Placental epithelial cell (primary cell): Measurements from ENCODE around the gene NABP2. TPM values are rescaled to one million over a fixed set of nuclear protein-coding genes. Genes with fewer than 3 reads are reported as not detected.

Experiments
- total RNA-seq: library from RNA; depleted of rRNA; stranded (reverse); fragments of >200 nt; gene quantifications from 2 replicates; pipeline ENCODE4 v1.2.3, GENCODE V29; 2012

NABP2 gene
- total RNA-seq: 14.5 and 31.6 TPM in 2 replicates

GRCh38 chr12:56224102-56224701 is at the start of gene NABP2:
Gene NABP2 (plus strand): TSS chr12:56224342. CDS start chr12:56224857, 515 bp downstream.

GRCh38 chr12:56189099-56189917 is 34.8 kb upstream of the NABP2 start, which contains the start of gene SMARCC2:
Gene SMARCC2 (minus strand): TSS chr12:56189483. CDS start chr12:56189461, 22 bp downstream.

GRCh38 chr12:56221757-56222530 is 2.2 kb upstream of the NABP2 start, which contains the start of gene RNF41:
Gene RNF41 (minus strand): TSS chr12:56221922. CDS start chr12:56214047, 7,875 bp downstream.

GRCh38 chr12:56229916-56230431 is 5.8 kb downstream of the NABP2 start, which contains the start of gene SLC39A5:
Gene SLC39A5 (plus strand): TSS chr12:56230051. CDS start chr12:56231275, 1,224 bp downstream.

GRCh38 chr12:56258068-56258819 is 34.1 kb downstream of the NABP2 start, which contains the start of gene ANKRD52:
Gene ANKRD52 (minus strand): TSS chr12:56258384. CDS start chr12:56258269, 115 bp downstream.

GRCh38 chr12:56266693-56267442 is 42.7 kb downstream of the NABP2 start, which contains the start of gene COQ10A:
Gene COQ10A (plus strand): TSS chr12:56266942. CDS start chr12:56267119, 177 bp downstream.

Other genes with a start within 250 kb of the NABP2 start
- gene SUOX, start 227.1 kb upstream of the NABP2 start, total RNA-seq: 17.7 and 21.8 TPM in 2 replicates
- 0.79 and 2.1 TPM in 2 replicates for gene IKZF4, start 203.3 kb upstream of the NABP2 start, total RNA-seq
- gene RPS26, start 182.4 kb upstream of the NABP2 start, total RNA-seq: 265 and 520 TPM in 2 replicates
- gene ERBB3, start 144.2 kb upstream of the NABP2 start, total RNA-seq: 51.7 and 74.6 TPM in 2 replicates
- 96.2 and 117 TPM in 2 replicates for gene PA2G4, start 119.8 kb upstream of the NABP2 start, total RNA-seq
- 1,239 and 5,034 TPM in 2 replicates for gene RPL41, start 107.7 kb upstream of the NABP2 start, total RNA-seq
- 5.9 and 6.0 TPM in 2 replicates for gene ZC3H10, start 106.1 kb upstream of the NABP2 start, total RNA-seq
- gene ESYT1, start 96.1 kb upstream of the NABP2 start, total RNA-seq: 100 and 157 TPM in 2 replicates
- gene MYL6B, start 71.8 kb upstream of the NABP2 start, total RNA-seq: 53.4 and 63.1 TPM in 2 replicates
- gene MYL6, start 66.0 kb upstream of the NABP2 start, total RNA-seq: 928 and 1,710 TPM in 2 replicates
- gene SMARCC2, start 34.9 kb upstream of the NABP2 start, total RNA-seq: 43.6 and 75.4 TPM in 2 replicates
- 67.9 and 98.9 TPM in 2 replicates for gene RNF41, start 2.4 kb upstream of the NABP2 start, total RNA-seq
- gene SLC39A5, start 5.7 kb downstream of the NABP2 start, total RNA-seq: 0.39 TPM in 1 of 2 replicates, not detected in the other
- 26.7 and 53.0 TPM in 2 replicates for gene ANKRD52, start 34.0 kb downstream of the NABP2 start, total RNA-seq
- gene COQ10A, start 42.6 kb downstream of the NABP2 start, total RNA-seq: 19.1 and 20.4 TPM in 2 replicates
- 101 and 133 TPM in 2 replicates for gene CS, start 76.0 kb downstream of the NABP2 start, total RNA-seq
- 80.1 and 106 TPM in 2 replicates for gene CNPY2, start 91.6 kb downstream of the NABP2 start, total RNA-seq
- gene PAN2, start 109.7 kb downstream of the NABP2 start, total RNA-seq: 25.2 and 42.8 TPM in 2 replicates
- gene IL23A, start 114.5 kb downstream of the NABP2 start, total RNA-seq: 0.22 TPM in 1 of 2 replicates, not detected in the other
- 155 and 167 TPM in 2 replicates for gene STAT2, start 135.8 kb downstream of the NABP2 start, total RNA-seq
- not detected in 2 replicates for gene APOF, start 138.5 kb downstream of the NABP2 start, total RNA-seq
- 5.9 and 10.2 TPM in 2 replicates for gene TIMELESS, start 225.1 kb downstream of the NABP2 start, total RNA-seq
- gene MIP, start 230.3 kb downstream of the NABP2 start, total RNA-seq: not detected in 2 replicates
- gene SPRYD4, start 244.2 kb downstream of the NABP2 start, total RNA-seq: 1.8 and 2.4 TPM in 2 replicates